HG03103 (cell line): Measurements from ENCODE around the gene PELI1.
"Not testable (repeated sequence)": the region's sequence is repeated elsewhere in the genome, so short reads cannot be mapped to it uniquely, and the experiment has no call there.

Experiments used
- ATAC-seq: cut with Tn5 transposase; IDR thresholded peaks from one replicate; pipeline ENCODE4 v1.9.1; 2021; ENCODE audit warnings: low read depth; ENCODE audit not compliant: unreplicated experiment

The PELI1 gene

GRCh38 chr2:64094663-64095382 lies 49.4 kb downstream of the PELI1 start:
- ATAC-seq, result no peak

GRCh38 chr2:64093341-64093740 lies 50.9 kb downstream of the PELI1 start:
- no peak for ATAC-seq

DNA sequence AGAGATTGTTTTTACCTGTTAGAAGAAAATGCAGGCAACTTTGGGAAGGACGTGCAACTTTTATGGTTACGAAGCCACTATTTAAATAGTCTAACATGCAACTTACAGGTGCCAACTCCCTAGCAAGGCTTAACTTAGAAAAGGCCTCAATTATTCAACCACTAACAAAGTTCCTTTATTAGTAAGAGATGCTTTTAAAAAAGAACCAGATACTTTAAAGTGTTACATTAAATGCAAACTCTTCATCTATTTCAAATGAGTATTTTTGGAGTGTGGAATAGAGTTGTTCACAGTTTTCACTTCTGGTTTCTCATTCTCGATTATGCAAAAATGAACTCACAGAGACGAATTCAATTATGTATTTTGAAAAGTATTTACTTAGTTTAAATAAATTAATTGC lies 51.7 kb downstream of the PELI1 start:
- ATAC-seq, result peak; percentile 56

GRCh38 chr2:64090264-64090663 lies 54.0 kb downstream of the PELI1 start:
- no peak for ATAC-seq

DNA sequence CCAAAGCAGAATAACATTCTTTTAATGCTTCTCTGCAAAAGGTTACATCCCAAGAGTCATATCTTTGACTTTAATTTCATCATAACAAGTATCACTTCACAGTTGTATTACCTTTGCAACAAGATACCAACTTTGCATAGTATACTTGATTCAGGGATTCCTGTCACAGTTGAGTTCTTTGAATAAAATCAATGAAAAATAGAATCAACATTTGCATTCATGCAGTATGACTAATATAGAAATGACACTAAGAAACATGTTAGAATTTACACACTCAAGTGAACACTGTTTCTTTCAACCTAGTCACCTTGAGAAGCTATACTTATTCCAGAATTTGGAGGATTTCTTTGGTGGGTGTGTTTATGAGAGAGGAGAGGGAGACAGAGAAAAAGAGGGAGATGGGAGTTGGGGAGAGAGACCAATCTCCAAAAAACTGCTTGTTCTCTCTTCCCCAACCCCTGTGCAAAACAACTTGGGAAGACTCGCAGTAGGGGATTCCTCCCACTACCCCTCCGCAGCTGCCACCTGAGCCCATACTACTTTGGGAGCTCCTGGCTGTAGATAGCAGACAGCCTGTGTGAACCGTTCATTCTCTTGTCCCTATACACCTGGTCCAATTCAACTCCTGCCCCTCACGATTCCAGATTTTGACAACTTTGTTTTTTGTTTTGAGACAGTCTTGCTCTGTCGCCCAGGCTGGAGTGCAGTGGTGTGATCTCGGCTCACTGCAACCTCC lies 57.7 kb downstream of the PELI1 start:
- peak; percentile 43 for ATAC-seq

DNA sequence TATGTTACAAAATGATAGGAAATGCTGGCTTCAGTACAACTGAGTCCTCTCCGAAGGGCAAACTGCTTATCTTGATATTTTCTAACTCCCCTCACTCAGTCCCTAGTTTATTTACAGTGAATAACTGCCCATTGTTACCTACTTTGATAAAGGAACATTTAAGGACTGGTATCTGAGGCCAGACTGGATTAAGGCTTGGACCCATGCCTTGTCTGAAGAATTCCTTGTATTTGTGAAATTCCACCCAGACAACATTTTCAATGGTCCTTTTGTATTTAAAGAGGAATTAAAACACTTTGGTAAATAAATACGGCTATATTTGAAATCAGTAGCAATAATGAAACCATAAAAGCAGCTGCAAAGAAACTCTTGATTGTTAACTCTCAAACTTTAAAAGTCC lies 58.3 kb downstream of the PELI1 start:
- ATAC-seq, result no peak

GRCh38 chr2:64081046-64081445 lies 63.2 kb downstream of the PELI1 start:
- no peak for ATAC-seq

DNA sequence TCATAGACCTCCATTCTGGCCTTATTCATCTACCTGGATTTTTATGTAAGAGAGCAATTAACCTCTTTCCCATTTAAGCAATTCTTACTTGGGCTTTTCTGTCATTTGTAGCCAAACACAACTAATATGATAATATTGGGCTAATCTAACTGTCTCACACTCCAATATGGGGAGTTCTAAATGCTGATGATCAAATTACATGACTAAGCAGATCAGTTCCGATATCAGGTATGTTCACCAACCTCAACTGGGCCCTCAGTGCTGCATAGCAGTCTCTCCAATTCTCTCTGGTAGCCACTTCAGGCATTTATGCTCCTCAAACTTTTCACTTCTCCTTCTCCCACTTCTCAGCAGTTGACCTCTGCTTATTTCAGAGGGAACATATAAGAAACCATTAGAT lies 64.0 kb downstream of the PELI1 start:
- no peak for ATAC-seq

- ATAC-seq, result not testable (repeated sequence)
These were observed 64.5 kb downstream of the PELI1 start for GRCh38 chr2:64079688-64080087.

DNA sequence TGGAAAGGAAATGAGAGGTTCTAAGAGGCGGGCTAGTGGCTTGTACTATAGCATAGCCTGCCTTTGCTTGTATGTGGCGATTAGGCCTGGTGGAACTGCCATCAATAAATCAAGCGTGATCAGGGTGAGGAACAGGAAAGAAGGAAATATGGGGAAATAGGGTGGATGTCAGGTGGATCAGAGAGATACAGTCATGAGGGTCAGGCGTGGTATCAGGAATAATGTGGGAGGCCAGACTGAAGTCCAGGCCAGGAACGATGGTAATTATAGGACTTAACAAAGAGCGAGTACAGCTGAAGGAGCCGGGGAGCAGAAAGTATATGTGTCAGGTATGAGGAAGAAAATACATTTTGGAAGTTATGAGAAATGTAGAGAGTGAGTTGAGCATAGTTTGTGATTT lies 67.4 kb downstream of the PELI1 start:
- ATAC-seq, result not testable (repeated sequence)

DNA sequence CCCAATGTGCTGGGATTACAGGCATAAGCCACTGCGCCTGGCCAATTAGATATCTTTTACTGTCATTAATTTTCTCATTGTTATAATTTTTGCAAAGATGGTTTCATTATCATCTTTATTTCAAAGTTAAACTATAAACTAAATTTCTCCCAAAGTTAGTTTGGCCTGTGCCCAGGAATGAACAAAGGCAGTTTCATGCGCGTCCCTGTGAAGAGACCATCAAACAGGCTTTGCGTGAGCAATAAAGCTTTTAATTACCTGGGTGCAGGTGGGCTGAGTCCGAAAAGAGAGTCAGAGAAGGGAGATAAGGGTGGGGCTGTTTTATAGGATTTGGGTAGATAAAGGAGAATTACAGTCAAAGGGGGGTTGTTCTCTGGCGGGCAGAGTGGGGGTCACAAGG lies 69.6 kb downstream of the PELI1 start:
- not testable (repeated sequence) for ATAC-seq

- no peak for ATAC-seq
These were observed 76.9 kb downstream of the PELI1 start for GRCh38 chr2:64067326-64067725.

GRCh38 chr2:64065516-64065915 lies 78.7 kb downstream of the PELI1 start:
- ATAC-seq, result no peak

GRCh38 chr2:64063924-64064331 lies 80.3 kb downstream of the PELI1 start:
- no peak for ATAC-seq

GRCh38 chr2:64063454-64063853 lies 80.8 kb downstream of the PELI1 start:
- ATAC-seq, result no peak

DNA sequence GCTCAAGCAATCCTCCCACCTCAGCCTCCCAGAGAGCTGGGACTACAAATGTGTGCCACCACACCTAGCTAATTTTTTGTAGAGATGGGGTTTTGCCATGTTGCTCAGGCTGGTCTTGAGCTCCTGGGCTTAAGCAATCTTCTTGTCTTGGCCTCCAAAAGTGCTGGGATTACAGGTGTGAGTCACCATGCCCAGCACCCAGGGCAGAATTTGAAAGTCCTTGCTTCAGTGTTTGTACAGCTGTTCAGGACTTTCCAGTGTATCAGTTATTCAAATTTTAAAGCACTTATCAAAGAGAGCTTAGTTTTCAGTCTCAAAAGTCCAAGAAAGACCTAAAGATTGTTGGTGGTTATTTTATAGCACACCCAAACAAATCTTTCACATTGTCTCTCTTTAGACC lies 81.4 kb downstream of the PELI1 start:
- ATAC-seq, result no peak

DNA sequence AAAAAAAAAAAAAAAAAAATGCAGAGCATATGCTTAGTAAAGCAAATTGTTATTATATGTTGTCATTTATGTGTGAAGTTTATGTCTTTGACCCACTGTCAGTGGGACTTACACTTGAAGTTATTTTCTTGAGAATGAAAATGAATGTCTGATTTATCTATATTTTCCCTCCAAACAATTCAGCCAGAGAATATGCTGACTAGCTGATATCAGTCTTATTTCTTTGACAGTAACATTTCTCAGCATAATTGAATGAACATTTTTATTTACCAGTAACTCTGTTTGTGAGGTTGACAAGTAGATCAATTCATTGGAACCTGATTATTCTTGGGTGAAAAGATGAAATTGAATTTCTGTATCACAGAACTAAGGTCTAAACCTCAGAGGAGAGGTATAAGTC lies 85.0 kb downstream of the PELI1 start:
- ATAC-seq, result no peak

DNA sequence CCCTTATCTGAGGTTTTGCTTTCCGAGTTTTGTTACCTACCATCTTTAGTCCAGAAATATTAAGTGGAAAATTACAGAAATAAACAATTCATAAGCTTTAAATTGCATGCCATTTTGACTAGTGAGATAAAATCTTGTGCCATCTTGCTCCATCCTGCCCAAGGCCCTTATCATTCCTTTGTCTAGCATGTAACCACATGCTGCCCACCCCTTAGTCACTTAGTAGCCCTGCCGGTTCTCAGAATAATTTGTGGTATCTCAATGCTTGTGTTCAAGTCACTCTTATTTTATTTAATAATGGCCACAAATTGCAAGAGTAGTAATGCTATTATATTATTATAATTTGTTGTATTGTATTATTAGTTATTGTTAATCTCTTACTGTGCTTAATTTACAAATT lies 88.2 kb downstream of the PELI1 start:
- no peak for ATAC-seq

- no peak for ATAC-seq
These were observed 89.9 kb downstream of the PELI1 start for GRCh38 chr2:64054161-64054915.

GRCh38 chr2:64052463-64053241 lies 91.6 kb downstream of the PELI1 start:
- ATAC-seq, result no peak
